Hepatocyte (in vitro differentiated cells): ENCODE results near the gene ANKRD2. TPM values are rescaled to one million over a fixed set of nuclear protein-coding genes. Genes with fewer than 3 reads are reported as not detected.
A peak's percentile ranks its signal among the peaks of the same experiment; 100 is the strongest.

Experiments used
- DNase-seq: peaks from one replicate; pipeline ENCODE4 v3.0.0-alpha.2; 2016; ENCODE audit warnings: low spot score
- H2AFZ ChIP-seq: fragments of 200-600 bp; sonication (generic); 2 replicates; pipeline ENCODE4 v1.6.0; 2016; ENCODE audit warnings: antibody characterized with exemption, mild to moderate bottlenecking
- H3K27ac ChIP-seq: fragments of 200-600 bp; sonication (generic); 2 replicates; pipeline ENCODE4 v1.5.1; 2016; ENCODE audit warnings: mild to moderate bottlenecking
- H3K27me3 ChIP-seq: fragments of 200-600 bp; sonication (generic); 2 replicates; pipeline ENCODE4 v1.6.1; 2016
- H3K36me3 ChIP-seq: fragments of 200-600 bp; sonication (generic); replicated peaks from 2 replicates; pipeline ENCODE4 v1.5.1; 2016; ENCODE audit warnings: low read depth; ENCODE audit not compliant: insufficient read depth
- H3K4me1 ChIP-seq: fragments of 200-600 bp; sonication (generic); 2 replicates; pipeline ENCODE4 v1.5.1; 2016; ENCODE audit warnings: mild to moderate bottlenecking, moderate library complexity; ENCODE audit not compliant: insufficient read depth
- H3K4me2 ChIP-seq: fragments of 200-600 bp; sonication (generic); 2 replicates; pipeline ENCODE4 v1.6.0; 2016
- H3K4me3 ChIP-seq: fragments of 200-600 bp; sonication (generic); 2 replicates; pipeline ENCODE4 v1.5.1; 2016; ENCODE audit warnings: mild to moderate bottlenecking
- H3K79me2 ChIP-seq: fragments of 200-600 bp; sonication (generic); 2 replicates; pipeline ENCODE4 v1.6.0; 2017; ENCODE audit warnings: mild to moderate bottlenecking
- H3K9me2 ChIP-seq: fragments of 200-600 bp; sonication (generic); replicated peaks from 2 replicates; pipeline ENCODE4 v1.6.0; 2017; ENCODE audit warnings: mild to moderate bottlenecking; ENCODE audit not compliant: insufficient read depth
- H3K9me3 ChIP-seq: fragments of 200-600 bp; sonication (generic); 2 replicates; pipeline ENCODE4 v1.5.1; 2016; ENCODE audit warnings: low read depth, mild to moderate bottlenecking
- H4K20me1 ChIP-seq: fragments of 200-600 bp; sonication (generic); 2 replicates; pipeline ENCODE4 v1.6.0; 2016; ENCODE audit warnings: mild to moderate bottlenecking; ENCODE audit not compliant: insufficient read depth, poor library complexity, severe bottlenecking
- CTCF ChIP-seq: fragments of 200-600 bp; sonication (generic); IDR thresholded peaks from 2 replicates; pipeline ENCODE4 v1.5.1; 2016; ENCODE audit warnings: antibody characterized with exemption, mild to moderate bottlenecking; ENCODE audit not compliant: poor library complexity
- EZH2 ChIP-seq: fragments of 200-600 bp; sonication (generic); IDR thresholded peaks from 2 replicates; pipeline ENCODE4 v1.6.1; 2016; ENCODE audit warnings: antibody characterized with exemption, mild to moderate bottlenecking, borderline replicate concordance
- EZH2phosphoT487 ChIP-seq: fragments of 200-600 bp; sonication (generic); IDR thresholded peaks from one replicate; pipeline ENCODE4 v1.6.1; 2018; ENCODE audit warnings: antibody characterized with exemption, mild to moderate bottlenecking, low read depth, moderate library complexity; ENCODE audit not compliant: unreplicated experiment, severe bottlenecking
- WGBS: methylation state at CpG from one replicate; pipeline ENCODE4 v1.1.6; 2016; ENCODE audit warnings: low lambda C conversion rate; ENCODE audit errors: missing lambda C conversion rate; 5-methylcytosine and 5-hydroxymethylcytosine counted together
- polyA plus RNA-seq: library from polyadenylated mRNA; unstranded; fragments of >200 nt; fragmentation: Nextera tagmentation; extraction: Ambion mirVana; gene quantifications from 2 replicates; pipeline ENCODE4 v1.2.1, GENCODE V29; 2016
- total RNA-seq: library from RNA; depleted of rRNA; stranded (reverse); fragments of >200 nt; gene quantifications from 2 replicates; pipeline ENCODE4 v1.2.3, GENCODE V29; 2014

The ANKRD2 gene
- total and polyA plus RNA-seq, 2 experiments from 2014 or later = not detected

GRCh38 chr10:97543025-97543546, 29.5 kb upstream of the ANKRD2 start:
- H4K20me1 ChIP-seq = peaks cover 4% of the 10 kb centered on the region
- no peak for TF ChIP-seq EZH2
- TF ChIP-seq EZH2phosphoT487 = no peak
- TF ChIP-seq CTCF = no peak
- H3K4me2 ChIP-seq = peak overlapping the region; percentile 1
- DNase-seq = peak; percentile 85
- H3K36me3 ChIP-seq = no peaks in the 10 kb centered on the region
- no peak overlapping the region for H2AFZ ChIP-seq
- 70% methylated on average over 10 of the region's 10 CpGs for WGBS
- H3K27me3 ChIP-seq = no peaks in the 10 kb centered on the region
- no peaks in the 10 kb centered on the region for H3K9me3 ChIP-seq
- H3K4me3 ChIP-seq = no peak overlapping the region
- H3K79me2 ChIP-seq = peaks cover 21% of the 10 kb centered on the region
- H3K27ac ChIP-seq = peak overlapping the region; percentile 95
- peaks cover 30% of the 10 kb centered on the region for H3K4me1 ChIP-seq
- H3K9me2 ChIP-seq = no peaks in the 10 kb centered on the region

GRCh38 chr10:97546456-97547270, 25.9 kb upstream of the ANKRD2 start:
- Histone ChIP-seq H3K4me3 (no peak overlapping the region), H3K9me2 (no peaks in the 10 kb centered on the region), H3K79me2 (peaks cover 12% of the 10 kb centered on the region), H3K27ac (no peak overlapping the region), H2AFZ (no peak overlapping the region), H3K4me1 (peaks cover 28% of the 10 kb centered on the region), H3K4me2 (no peak overlapping the region), H4K20me1 (peaks cover 4% of the 10 kb centered on the region), H3K27me3 (no peaks in the 10 kb centered on the region), H3K36me3 (no peaks in the 10 kb centered on the region), H3K9me3 (no peaks in the 10 kb centered on the region)
- TF ChIP-seq EZH2phosphoT487 (no peak), EZH2 (no peak), CTCF (no peak)
- DNase-seq = no peak
- WGBS = 94% methylated on average over 18 of the region's 18 CpGs

GRCh38 chr10:97547271-97547600, 25.3 kb upstream of the ANKRD2 start:
- no peaks in the 10 kb centered on the region for H3K9me2 ChIP-seq
- H3K36me3 ChIP-seq = no peaks in the 10 kb centered on the region
- H3K27ac ChIP-seq = no peak overlapping the region
- H2AFZ ChIP-seq = no peak overlapping the region
- H3K79me2 ChIP-seq = peaks cover 12% of the 10 kb centered on the region
- H3K4me2 ChIP-seq = no peak overlapping the region
- H3K27me3 ChIP-seq = no peaks in the 10 kb centered on the region
- H3K4me3 ChIP-seq = no peak overlapping the region
- H4K20me1 ChIP-seq = peaks cover 4% of the 10 kb centered on the region
- TF ChIP-seq CTCF (no peak), EZH2phosphoT487 (no peak), EZH2 (no peak)
- no peak for DNase-seq
- H3K4me1 ChIP-seq = peaks cover 25% of the 10 kb centered on the region
- no peaks in the 10 kb centered on the region for H3K9me3 ChIP-seq
- WGBS = 90% methylated on average over 4 of the region's 4 CpGs
